K562 (cell line): ENCODE measurements around the gene DPM1. TPM values are rescaled to one million over a fixed set of nuclear protein-coding genes. Genes with fewer than 3 reads are reported as not detected.
A peak's percentile ranks its signal among the peaks of the same experiment; 100 is the strongest.

ENCODE experiments used
- CEBPG ChIP-seq, 3 experiments: fragments of 200-800 bp in 1 of 3; sonication (Bioruptor generic) in 1 of 3; sonication (generic) in 1 of 3; formaldehyde crosslinking in 1 of 3; IDR thresholded peaks in 2 of 3; conservative IDR thresholded peaks in 1 of 3; 2 replicates each; pipeline versions ENCODE4 v1.6.1 to v1.8.0; 2016 to 2022; ENCODE audit warnings: missing compliant biosample characterization in 2 of 3, missing genetic modification characterization in 2 of 3, mild to moderate bottlenecking in 1 of 3, missing genetic modification reagents in 1 of 3
- EWSR1 ChIP-seq: fragments of 450-650 bp; IDR thresholded peaks from 2 replicates; pipeline ENCODE4 v1.6.1; 2018; ENCODE audit warnings: borderline replicate concordance, mild to moderate bottlenecking, low read depth, moderate library complexity; ENCODE audit not compliant: partially characterized antibody
- FOS ChIP-seq: IDR thresholded peaks from 3 replicates; pipeline ENCODE4 v1.6.1; 2011; ENCODE audit not compliant: insufficient read length; ENCODE audit errors: extremely low read depth
- KDM1A ChIP-seq, 2 experiments: fragments of 450-650 bp; IDR thresholded peaks; 2 replicates each; pipeline ENCODE4 v1.6.1; 2016; ENCODE audit warnings: mild to moderate bottlenecking in 2 of 2
- MTF1 ChIP-seq: fragments of 250-450 bp; sonication (Bioruptor Pico); IDR thresholded peaks from 2 replicates; pipeline ENCODE4 v1.9.0; 2021; ENCODE audit warnings: moderate library complexity, mild to moderate bottlenecking, inconsistent platforms, borderline replicate concordance
- PTBP1 ChIP-seq: fragments of 200-400 bp; formaldehyde crosslinking; IDR thresholded peaks from 2 replicates; pipeline ENCODE4 v1.6.1; 2017; ENCODE audit warnings: low read depth, low read length
- SP1 ChIP-seq: sonication (generic); formaldehyde crosslinking; IDR thresholded peaks from 2 replicates; pipeline ENCODE4 v1.8.1; 2022; ENCODE audit warnings: mild to moderate bottlenecking, missing genetic modification reagents
- TAL1 ChIP-seq: fragments of 450-650 bp; IDR thresholded peaks from 2 replicates; pipeline ENCODE4 v1.6.1; 2016; ENCODE audit warnings: mild to moderate bottlenecking
- ZC3H11A ChIP-seq: IDR thresholded peaks from 2 replicates; pipeline ENCODE4 v1.6.1; 2012; ENCODE audit warnings: low read depth, low read length, improper control_type of control experiment
- ZNF134 ChIP-seq: fragments of 250-450 bp; sonication (Bioruptor Pico); conservative IDR thresholded peaks from 2 replicates; pipeline ENCODE4 v1.4.0; 2020
- polyA plus RNA-seq, 8 experiments: library from polyadenylated mRNA; depleted of rRNA in 4 of 8; stranded (reverse) in 5 of 8; unstranded in 3 of 8; fragments of >200 nt; fragmentation: Nextera tagmentation in 2 of 8; fragmentation: Illumina TruSeq in 1 of 8; extraction: Ambion mirVana in 2 of 8; extraction: Trizol in 1 of 8; gene quantifications; 2 replicates each; pipeline versions ENCODE4 v1.2.1 to v1.2.3, GENCODE V29; 2011 to 2014; ENCODE audit warnings: inconsistent platforms in 1 of 8, missing spikeins in 1 of 8
- total RNA-seq, 7 experiments: library from RNA; depleted of rRNA in 6 of 7; stranded (reverse); fragments of >200 nt in 6 of 7; fragmentation: Illumina TruSeq in 2 of 7; extraction: Trizol in 2 of 7; gene quantifications; 2 replicates each; pipeline versions ENCODE4 v1.2.1 to v1.2.3, GENCODE V29; 2011 to 2021; ENCODE audit warnings: low replicate concordance in 1 of 7
- TF ChIP-seq, protein P1 (sequence below), 2 experiments: fragments of 450-650 bp; formaldehyde crosslinking in 1 of 2; IDR thresholded peaks; 2 replicates each; pipeline versions ENCODE4 v1.4.0 to v1.6.1; 2014 to 2020; ENCODE audit warnings: mild to moderate bottlenecking in 2 of 2, borderline replicate concordance in 1 of 2, low read depth in 1 of 2
- TF ChIP-seq, protein P2 (sequence below): conservative IDR thresholded peaks from 2 replicates; pipeline ENCODE4 v1.6.1; 2011; ENCODE audit warnings: low read depth, mild to moderate bottlenecking, low read length; ENCODE audit not compliant: control insufficient read depth
- TF ChIP-seq, protein P3 (sequence below): sonication (generic); formaldehyde crosslinking; IDR thresholded peaks from 2 replicates; pipeline ENCODE4 v1.5.0; 2020; ENCODE audit warnings: missing genetic modification reagents
- TF ChIP-seq, protein P4 (sequence below): fragments of 450-650 bp; formaldehyde crosslinking; IDR thresholded peaks from 2 replicates; pipeline ENCODE4 v1.4.0; 2020; ENCODE audit warnings: mild to moderate bottlenecking, moderate library complexity

DPM1 gene
- total and polyA plus RNA-seq, 9 of the 15 experiments (the other 6 are each of a cell fraction or from before 2014, with no cell fraction given), result 75.2 to 190 (median 153) TPM

DNA sequence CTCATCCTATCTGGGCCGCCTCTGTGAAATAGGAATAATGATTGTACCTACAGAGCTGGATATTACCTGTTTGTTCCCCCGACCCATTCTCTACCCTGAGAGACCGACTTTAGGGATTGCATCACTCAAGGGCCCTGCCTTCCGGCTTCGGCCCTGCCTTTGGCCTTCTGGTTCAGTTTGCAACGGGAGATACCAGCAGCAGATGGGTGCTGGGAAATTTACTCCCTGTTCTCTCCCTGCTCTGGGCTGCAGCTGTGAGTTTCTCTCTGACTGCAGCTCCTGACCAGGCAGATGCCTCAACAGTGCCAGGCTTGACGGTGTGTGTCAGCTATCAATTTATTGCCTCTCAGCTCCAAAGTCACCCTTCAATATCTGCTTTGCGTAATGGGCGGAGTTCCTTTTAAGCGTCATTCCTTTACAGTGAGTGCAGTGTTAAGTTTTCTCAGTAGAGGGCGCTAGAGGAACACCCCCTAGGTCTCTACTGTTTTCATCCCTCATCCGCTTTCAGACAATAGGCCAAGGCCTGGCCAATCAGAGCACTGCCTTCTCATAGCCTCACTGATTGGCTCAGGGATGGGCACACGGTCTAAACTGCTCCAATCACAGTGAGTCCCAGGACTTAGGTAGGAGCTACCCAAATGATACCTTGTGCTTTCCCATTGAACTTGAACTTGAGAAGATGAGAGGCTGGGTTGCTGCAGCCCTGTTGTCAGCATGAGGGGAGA is 34.6 kb upstream of the DPM1 start (continued):
- TF ChIP-seq, protein P1, sequence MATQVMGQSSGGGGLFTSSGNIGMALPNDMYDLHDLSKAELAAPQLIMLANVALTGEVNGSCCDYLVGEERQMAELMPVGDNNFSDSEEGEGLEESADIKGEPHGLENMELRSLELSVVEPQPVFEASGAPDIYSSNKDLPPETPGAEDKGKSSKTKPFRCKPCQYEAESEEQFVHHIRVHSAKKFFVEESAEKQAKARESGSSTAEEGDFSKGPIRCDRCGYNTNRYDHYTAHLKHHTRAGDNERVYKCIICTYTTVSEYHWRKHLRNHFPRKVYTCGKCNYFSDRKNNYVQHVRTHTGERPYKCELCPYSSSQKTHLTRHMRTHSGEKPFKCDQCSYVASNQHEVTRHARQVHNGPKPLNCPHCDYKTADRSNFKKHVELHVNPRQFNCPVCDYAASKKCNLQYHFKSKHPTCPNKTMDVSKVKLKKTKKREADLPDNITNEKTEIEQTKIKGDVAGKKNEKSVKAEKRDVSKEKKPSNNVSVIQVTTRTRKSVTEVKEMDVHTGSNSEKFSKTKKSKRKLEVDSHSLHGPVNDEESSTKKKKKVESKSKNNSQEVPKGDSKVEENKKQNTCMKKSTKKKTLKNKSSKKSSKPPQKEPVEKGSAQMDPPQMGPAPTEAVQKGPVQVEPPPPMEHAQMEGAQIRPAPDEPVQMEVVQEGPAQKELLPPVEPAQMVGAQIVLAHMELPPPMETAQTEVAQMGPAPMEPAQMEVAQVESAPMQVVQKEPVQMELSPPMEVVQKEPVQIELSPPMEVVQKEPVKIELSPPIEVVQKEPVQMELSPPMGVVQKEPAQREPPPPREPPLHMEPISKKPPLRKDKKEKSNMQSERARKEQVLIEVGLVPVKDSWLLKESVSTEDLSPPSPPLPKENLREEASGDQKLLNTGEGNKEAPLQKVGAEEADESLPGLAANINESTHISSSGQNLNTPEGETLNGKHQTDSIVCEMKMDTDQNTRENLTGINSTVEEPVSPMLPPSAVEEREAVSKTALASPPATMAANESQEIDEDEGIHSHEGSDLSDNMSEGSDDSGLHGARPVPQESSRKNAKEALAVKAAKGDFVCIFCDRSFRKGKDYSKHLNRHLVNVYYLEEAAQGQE (IDR thresholded peaks at IDR 0.05; ENCODE audit: borderline replicate concordance), result peak; percentile 82; the same call in 1 of the 2 replicates
- TF ChIP-seq, protein P1 (CRISPR knock-in tag; IDR thresholded peaks at IDR 0.05; ENCODE audit: low read depth), result peak; percentile 51; the same call in 1 of the 2 replicates
- TF ChIP-seq KDM1A (IDR thresholded peaks at IDR 0.05) (no peak), PTBP1 (no peak), FOS (peak; percentile 74), TAL1 (no peak), MTF1 (CRISPR knock-in tag) (no peak), ZC3H11A (no peak), CEBPG (CRISPR knock-in tag; IDR thresholded peaks at IDR 0.05) (0 out of 2 replicates have a peak, but pooled peaks have one; percentile 64), CEBPG (tag; conservative IDR thresholded peaks at IDR 0.05 in 1 of 2, IDR thresholded peaks at IDR 0.05 in 1 of 2) (peak; percentile 74 to 89; a peak in 3 of 4 replicates), ZNF134 (no peak; the same call in 1 of the 2 replicates), EWSR1 (no peak), SP1 (CRISPR knock-in tag) (peak; percentile 19; the same call in 1 of the 2 replicates)
- TF ChIP-seq, protein P2, sequence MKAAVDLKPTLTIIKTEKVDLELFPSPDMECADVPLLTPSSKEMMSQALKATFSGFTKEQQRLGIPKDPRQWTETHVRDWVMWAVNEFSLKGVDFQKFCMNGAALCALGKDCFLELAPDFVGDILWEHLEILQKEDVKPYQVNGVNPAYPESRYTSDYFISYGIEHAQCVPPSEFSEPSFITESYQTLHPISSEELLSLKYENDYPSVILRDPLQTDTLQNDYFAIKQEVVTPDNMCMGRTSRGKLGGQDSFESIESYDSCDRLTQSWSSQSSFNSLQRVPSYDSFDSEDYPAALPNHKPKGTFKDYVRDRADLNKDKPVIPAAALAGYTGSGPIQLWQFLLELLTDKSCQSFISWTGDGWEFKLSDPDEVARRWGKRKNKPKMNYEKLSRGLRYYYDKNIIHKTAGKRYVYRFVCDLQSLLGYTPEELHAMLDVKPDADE, result no peak
- TF ChIP-seq, protein P3, sequence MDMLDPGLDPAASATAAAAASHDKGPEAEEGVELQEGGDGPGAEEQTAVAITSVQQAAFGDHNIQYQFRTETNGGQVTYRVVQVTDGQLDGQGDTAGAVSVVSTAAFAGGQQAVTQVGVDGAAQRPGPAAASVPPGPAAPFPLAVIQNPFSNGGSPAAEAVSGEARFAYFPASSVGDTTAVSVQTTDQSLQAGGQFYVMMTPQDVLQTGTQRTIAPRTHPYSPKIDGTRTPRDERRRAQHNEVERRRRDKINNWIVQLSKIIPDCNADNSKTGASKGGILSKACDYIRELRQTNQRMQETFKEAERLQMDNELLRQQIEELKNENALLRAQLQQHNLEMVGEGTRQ, result peak; percentile 72
- TF ChIP-seq, protein P4, sequence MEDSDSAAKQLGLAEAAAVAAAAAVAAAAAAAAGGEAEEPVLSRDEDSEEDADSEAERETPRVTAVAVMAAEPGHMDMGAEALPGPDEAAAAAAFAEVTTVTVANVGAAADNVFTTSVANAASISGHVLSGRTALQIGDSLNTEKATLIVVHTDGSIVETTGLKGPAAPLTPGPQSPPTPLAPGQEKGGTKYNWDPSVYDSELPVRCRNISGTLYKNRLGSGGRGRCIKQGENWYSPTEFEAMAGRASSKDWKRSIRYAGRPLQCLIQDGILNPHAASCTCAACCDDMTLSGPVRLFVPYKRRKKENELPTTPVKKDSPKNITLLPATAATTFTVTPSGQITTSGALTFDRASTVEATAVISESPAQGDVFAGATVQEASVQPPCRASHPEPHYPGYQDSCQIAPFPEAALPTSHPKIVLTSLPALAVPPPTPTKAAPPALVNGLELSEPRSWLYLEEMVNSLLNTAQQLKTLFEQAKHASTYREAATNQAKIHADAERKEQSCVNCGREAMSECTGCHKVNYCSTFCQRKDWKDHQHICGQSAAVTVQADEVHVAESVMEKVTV (CRISPR knock-in tag), result peak; percentile 73
